Ovary (tissue), 3 donors: ENCODE measurements around the gene DCLRE1A.

Source experiments
- POLR2A ChIP-seq: fragments of 450-650 bp; IDR thresholded peaks from one replicate; pipeline ENCODE4 v1.6.1; 2017; ENCODE audit warnings: antibody characterized with exemption, mild to moderate bottlenecking, moderate library complexity
- TF ChIP-seq, protein P1 (sequence below), 3 donors: fragments of 450-650 bp in 2 of 3; fragments of 200-600 bp in 1 of 3; IDR thresholded peaks; one replicate each; pipeline versions ENCODE4 v1.5.1 to v1.8.0; 2016 to 2022; ENCODE audit warnings: antibody characterized with exemption in 3 of 3, mild to moderate bottlenecking in 1 of 3
- donor health status: DM: no; HTN: no; CAD: no.

DNA sequence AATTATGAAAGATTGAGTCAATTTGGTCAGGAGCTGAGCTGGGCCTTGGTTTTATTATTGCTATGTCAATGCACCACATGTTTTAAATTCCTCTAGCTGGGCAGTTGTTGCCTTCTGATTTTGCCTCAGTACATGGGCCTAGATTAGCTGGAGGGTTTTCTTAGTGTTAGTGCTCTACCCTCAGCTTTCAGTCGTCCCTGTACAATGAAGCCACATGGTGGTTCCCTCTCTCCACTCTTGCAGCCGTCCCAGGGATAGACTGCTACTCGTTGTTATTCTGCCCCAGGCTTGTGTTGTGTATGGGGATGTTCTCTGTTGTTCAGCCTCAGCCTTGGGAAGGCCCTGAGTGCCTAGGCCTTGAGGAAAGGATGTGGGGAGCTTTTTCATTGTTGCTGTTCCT lies 37.6 kb upstream of the DCLRE1A start:
- TF ChIP-seq, protein P1, sequence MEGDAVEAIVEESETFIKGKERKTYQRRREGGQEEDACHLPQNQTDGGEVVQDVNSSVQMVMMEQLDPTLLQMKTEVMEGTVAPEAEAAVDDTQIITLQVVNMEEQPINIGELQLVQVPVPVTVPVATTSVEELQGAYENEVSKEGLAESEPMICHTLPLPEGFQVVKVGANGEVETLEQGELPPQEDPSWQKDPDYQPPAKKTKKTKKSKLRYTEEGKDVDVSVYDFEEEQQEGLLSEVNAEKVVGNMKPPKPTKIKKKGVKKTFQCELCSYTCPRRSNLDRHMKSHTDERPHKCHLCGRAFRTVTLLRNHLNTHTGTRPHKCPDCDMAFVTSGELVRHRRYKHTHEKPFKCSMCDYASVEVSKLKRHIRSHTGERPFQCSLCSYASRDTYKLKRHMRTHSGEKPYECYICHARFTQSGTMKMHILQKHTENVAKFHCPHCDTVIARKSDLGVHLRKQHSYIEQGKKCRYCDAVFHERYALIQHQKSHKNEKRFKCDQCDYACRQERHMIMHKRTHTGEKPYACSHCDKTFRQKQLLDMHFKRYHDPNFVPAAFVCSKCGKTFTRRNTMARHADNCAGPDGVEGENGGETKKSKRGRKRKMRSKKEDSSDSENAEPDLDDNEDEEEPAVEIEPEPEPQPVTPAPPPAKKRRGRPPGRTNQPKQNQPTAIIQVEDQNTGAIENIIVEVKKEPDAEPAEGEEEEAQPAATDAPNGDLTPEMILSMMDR (IDR thresholded peaks at IDR 0.05) = no peak
- no peak for TF ChIP-seq POLR2A
